Measurements from ENCODE around the gene EPHA1. TPM values are rescaled to one million over a fixed set of nuclear protein-coding genes. Genes with fewer than 3 reads are reported as not detected.

The EPHA1 gene
- total RNA-seq, 1 donor = not detected

- TF ChIP-seq CTCF (IDR thresholded peaks at IDR 0.05; ENCODE audit: insufficient read depth, low read length) = no peak
- H3K4me3 ChIP-seq (ENCODE audit: low read depth, low read length) = no peak overlapping the region
- no peak for DNase-seq (ENCODE audit: low read depth)
Observed at GRCh38 chr7:143401265-143401664, 7.4 kb downstream of the EPHA1 start.

GRCh38 chr7:143399642-143400041, 9.0 kb downstream of the EPHA1 start:
- TF ChIP-seq CTCF (IDR thresholded peaks at IDR 0.05; ENCODE audit: insufficient read depth, low read length) = no peak
- no peak for DNase-seq (ENCODE audit: low read depth)
- no peak overlapping the region for H3K4me3 ChIP-seq (ENCODE audit: low read depth, low read length)

GRCh38 chr7:143399151-143399550, 9.5 kb downstream of the EPHA1 start:
- DNase-seq (ENCODE audit: low read depth) = no peak
- TF ChIP-seq CTCF (IDR thresholded peaks at IDR 0.05; ENCODE audit: insufficient read depth, low read length) = no peak
- H3K4me3 ChIP-seq (ENCODE audit: low read depth, low read length) = no peak overlapping the region

GRCh38 chr7:143398616-143399015, 10.0 kb downstream of the EPHA1 start:
- no peak overlapping the region for H3K4me3 ChIP-seq (ENCODE audit: low read depth, low read length)
- DNase-seq (ENCODE audit: low read depth) = no peak
- TF ChIP-seq CTCF (IDR thresholded peaks at IDR 0.05; ENCODE audit: insufficient read depth, low read length) = no peak

- no peak overlapping the region for H3K4me3 ChIP-seq (ENCODE audit: low read depth, low read length)
- no peak for TF ChIP-seq CTCF (IDR thresholded peaks at IDR 0.05; ENCODE audit: insufficient read depth, low read length)
- DNase-seq (ENCODE audit: low read depth) = no peak
Observed at GRCh38 chr7:143397710-143398530, 10.7 kb downstream of the EPHA1 start.

GRCh38 chr7:143396625-143397556, 11.8 kb downstream of the EPHA1 start:
- peak; percentile 68 for DNase-seq (ENCODE audit: low read depth)
- no peak for TF ChIP-seq CTCF (IDR thresholded peaks at IDR 0.05; ENCODE audit: insufficient read depth, low read length)
- no peak overlapping the region for H3K4me3 ChIP-seq (ENCODE audit: low read depth, low read length)
